Stimulated activated CD4-positive, alpha-beta T cell treated with anti-CD3 and anti-CD28 coated beads, Interleukin-1b, Interleukin-23, amount 100 ng/mL, for 24 hours (primary cell): Measurements from ENCODE around the gene DYNC1H1.
A peak's percentile ranks its signal among the peaks of the same experiment; 100 is the strongest.
"Not testable (repeated sequence)": the region's sequence is repeated elsewhere in the genome, so short reads cannot be mapped to it uniquely, and the experiment has no call there.

Experiments used
- DNase-seq, 4 experiments: peaks; one replicate each; pipeline ENCODE4 v3.0.0-alpha.2; 2020; ENCODE audit warnings: low read depth in 4 of 4, low spot score in 1 of 4

Gene DYNC1H1

GRCh38 chr14:101962503-101962874, 1.9 kb upstream of the DYNC1H1 start:
- no peak for DNase-seq

GRCh38 chr14:101963052-101963451, 1.3 kb upstream of the DYNC1H1 start:
- DNase-seq, result no peak

- DNase-seq, result no peak
Observed at GRCh38 chr14:101963656-101964296, 597 bp upstream of the DYNC1H1 start.

GRCh38 chr14:101965181-101965544, 790 bp downstream of the DYNC1H1 start:
- peak in 2 of 4 experiments; percentile 36 for DNase-seq

- DNase-seq, result no peak
Observed at GRCh38 chr14:101965770-101966722, 1.7 kb downstream of the DYNC1H1 start.

GRCh38 chr14:101966742-101967141, 2.4 kb downstream of the DYNC1H1 start:
- no peak for DNase-seq

- DNase-seq, result no peak
Observed at GRCh38 chr14:101968186-101968585, 3.8 kb downstream of the DYNC1H1 start.

GRCh38 chr14:101969481-101969880, 5.1 kb downstream of the DYNC1H1 start:
- no peak for DNase-seq

- DNase-seq, result no peak
Observed at GRCh38 chr14:101970830-101971400, 6.5 kb downstream of the DYNC1H1 start.

GRCh38 chr14:101971458-101971857, 7.1 kb downstream of the DYNC1H1 start:
- DNase-seq, result not testable (repeated sequence)

GRCh38 chr14:101972126-101972866, 7.9 kb downstream of the DYNC1H1 start:
- DNase-seq, result no peak

GRCh38 chr14:101973356-101973755, 9.0 kb downstream of the DYNC1H1 start:
- no peak for DNase-seq

- DNase-seq, result no peak
Observed at GRCh38 chr14:101975231-101975630, 10.9 kb downstream of the DYNC1H1 start.

GRCh38 chr14:101977311-101978071, 13.1 kb downstream of the DYNC1H1 start:
- no peak for DNase-seq

GRCh38 chr14:101979666-101980065, 15.3 kb downstream of the DYNC1H1 start:
- DNase-seq, result no peak

GRCh38 chr14:101980251-101980650, 15.9 kb downstream of the DYNC1H1 start:
- no peak for DNase-seq

- no peak for DNase-seq
Observed at GRCh38 chr14:101980700-101981099, 16.3 kb downstream of the DYNC1H1 start.

- no peak for DNase-seq
Observed at GRCh38 chr14:101982621-101983020, 18.2 kb downstream of the DYNC1H1 start.

- not testable (repeated sequence) for DNase-seq
Observed at GRCh38 chr14:101984831-101985230, 20.5 kb downstream of the DYNC1H1 start.

GRCh38 chr14:101985957-101986356, 21.6 kb downstream of the DYNC1H1 start:
- no peak for DNase-seq

- no peak for DNase-seq
Observed at GRCh38 chr14:101986953-101987352, 22.6 kb downstream of the DYNC1H1 start.
